K562 (cell line): ENCODE results near the gene CCDC136. TPM values are rescaled to one million over a fixed set of nuclear protein-coding genes. Genes with fewer than 3 reads are reported as not detected.

Experiments
- BRF2 ChIP-seq: IDR thresholded peaks from 3 replicates; pipeline ENCODE4 v1.6.1; 2011; ENCODE audit warnings: borderline replicate concordance, mild to moderate bottlenecking; ENCODE audit not compliant: insufficient read length, insufficient read depth
- CHD7 ChIP-seq: fragments of 200-600 bp; sonication (generic); IDR thresholded peaks from one replicate; pipeline ENCODE4 v1.6.1; 2012; ENCODE audit warnings: mild to moderate bottlenecking, low read depth, low read length, inconsistent platforms
- FOXA3 ChIP-seq, 2 experiments: fragments of 450-650 bp in 1 of 2; sonication (generic) in 1 of 2; formaldehyde crosslinking; IDR thresholded peaks in 1 of 2; conservative IDR thresholded peaks in 1 of 2; 2 replicates each; pipeline versions ENCODE4 v1.4.0 to v1.8.0; 2020 to 2022; ENCODE audit warnings: mild to moderate bottlenecking in 2 of 2, missing genetic modification reagents in 1 of 2
- NRF1 ChIP-seq, 2 experiments: fragments of 450-650 bp; IDR thresholded peaks in 1 of 2; conservative IDR thresholded peaks in 1 of 2; 2 replicates each; pipeline ENCODE4 v1.6.1; 2014; ENCODE audit warnings: mild to moderate bottlenecking in 2 of 2
- PCBP1 ChIP-seq: fragments of 200-400 bp; formaldehyde crosslinking; IDR thresholded peaks from 2 replicates; pipeline ENCODE4 v1.6.1; 2018; ENCODE audit warnings: mild to moderate bottlenecking, low read depth, low read length; ENCODE audit not compliant: poor library complexity, severe bottlenecking
- PHF20 ChIP-seq: fragments of 450-650 bp; IDR thresholded peaks from 2 replicates; pipeline ENCODE4 v1.6.1; 2018; ENCODE audit not compliant: partially characterized antibody
- SIN3A ChIP-seq, 2 experiments: fragments of 150-350 bp in 1 of 2; IDR thresholded peaks; 2 replicates each; pipeline ENCODE4 v1.6.1; 2011 to 2016; ENCODE audit warnings: borderline replicate concordance in 2 of 2, low read depth in 2 of 2, low read length in 2 of 2, mild to moderate bottlenecking in 2 of 2, moderate library complexity in 2 of 2; ENCODE audit not compliant: control insufficient read depth in 1 of 2
- SRSF7 ChIP-seq: fragments of 200-400 bp; formaldehyde crosslinking; optimal IDR thresholded peaks from 2 replicates; pipeline ENCODE3; 2017; ENCODE audit warnings: mild to moderate bottlenecking, low read depth, low read length
- STAT6 ChIP-seq: sonication (generic); formaldehyde crosslinking; IDR thresholded peaks from 2 replicates; pipeline ENCODE4 v1.8.1; 2023; ENCODE audit warnings: mild to moderate bottlenecking, missing genetic modification reagents
- TCF7L2 ChIP-seq: fragments of 150-350 bp; IDR thresholded peaks from 2 replicates; pipeline ENCODE4 v1.6.1; 2016; ENCODE audit warnings: low read depth, mild to moderate bottlenecking, low read length, moderate library complexity
- ZNF583 ChIP-seq: fragments of 250-450 bp; sonication (Bioruptor Pico); IDR thresholded peaks from 2 replicates; pipeline ENCODE4 v1.4.0; 2020
- polyA plus RNA-seq, 8 experiments: library from polyadenylated mRNA; depleted of rRNA in 4 of 8; stranded (reverse) in 5 of 8; unstranded in 3 of 8; fragments of >200 nt; fragmentation: Nextera tagmentation in 2 of 8; fragmentation: Illumina TruSeq in 1 of 8; extraction: Ambion mirVana in 2 of 8; extraction: Trizol in 1 of 8; gene quantifications; 2 replicates each; pipeline versions ENCODE4 v1.2.1 to v1.2.3, GENCODE V29; 2011 to 2014; ENCODE audit warnings: inconsistent platforms in 1 of 8, missing spikeins in 1 of 8
- total RNA-seq, 7 experiments: library from RNA; depleted of rRNA in 6 of 7; stranded (reverse); fragments of >200 nt in 6 of 7; fragmentation: Illumina TruSeq in 2 of 7; extraction: Trizol in 2 of 7; gene quantifications; 2 replicates each; pipeline versions ENCODE4 v1.2.1 to v1.2.3, GENCODE V29; 2011 to 2021; ENCODE audit warnings: low replicate concordance in 1 of 7

Gene CCDC136
- total and polyA plus RNA-seq, 9 of the 15 experiments (the other 6 are each of a cell fraction or from before 2014, with no cell fraction given), result 2.4 to 40.8 (median 26.5) TPM

GRCh38 chr7:128841921-128842673 is 50.3 kb downstream of the CCDC136 start (continued):
- TF ChIP-seq BRF2 (no peak), ZNF583 (CRISPR knock-in tag) (no peak), PHF20 (no peak), TCF7L2 (no peak), NRF1 (conservative IDR thresholded peaks at IDR 0.05 in 1 of 2, IDR thresholded peaks at IDR 0.05 in 1 of 2) (no peak), FOXA3 (CRISPR knock-in tag; conservative IDR thresholded peaks at IDR 0.05 in 1 of 2, IDR thresholded peaks at IDR 0.05 in 1 of 2) (no peak), SRSF7 (no peak), STAT6 (no peak), CHD7 (no peak), PCBP1 (no peak), SIN3A (IDR thresholded peaks at IDR 0.05; ENCODE audit: borderline replicate concordance in 2 of 2, control insufficient read depth in 1 of 2, low read depth in 2 of 2, low read length in 2 of 2) (no peak; a peak in 1 of 4 replicates)
